ENCODE results near the gene AEBP1.

Gene AEBP1

DNA sequence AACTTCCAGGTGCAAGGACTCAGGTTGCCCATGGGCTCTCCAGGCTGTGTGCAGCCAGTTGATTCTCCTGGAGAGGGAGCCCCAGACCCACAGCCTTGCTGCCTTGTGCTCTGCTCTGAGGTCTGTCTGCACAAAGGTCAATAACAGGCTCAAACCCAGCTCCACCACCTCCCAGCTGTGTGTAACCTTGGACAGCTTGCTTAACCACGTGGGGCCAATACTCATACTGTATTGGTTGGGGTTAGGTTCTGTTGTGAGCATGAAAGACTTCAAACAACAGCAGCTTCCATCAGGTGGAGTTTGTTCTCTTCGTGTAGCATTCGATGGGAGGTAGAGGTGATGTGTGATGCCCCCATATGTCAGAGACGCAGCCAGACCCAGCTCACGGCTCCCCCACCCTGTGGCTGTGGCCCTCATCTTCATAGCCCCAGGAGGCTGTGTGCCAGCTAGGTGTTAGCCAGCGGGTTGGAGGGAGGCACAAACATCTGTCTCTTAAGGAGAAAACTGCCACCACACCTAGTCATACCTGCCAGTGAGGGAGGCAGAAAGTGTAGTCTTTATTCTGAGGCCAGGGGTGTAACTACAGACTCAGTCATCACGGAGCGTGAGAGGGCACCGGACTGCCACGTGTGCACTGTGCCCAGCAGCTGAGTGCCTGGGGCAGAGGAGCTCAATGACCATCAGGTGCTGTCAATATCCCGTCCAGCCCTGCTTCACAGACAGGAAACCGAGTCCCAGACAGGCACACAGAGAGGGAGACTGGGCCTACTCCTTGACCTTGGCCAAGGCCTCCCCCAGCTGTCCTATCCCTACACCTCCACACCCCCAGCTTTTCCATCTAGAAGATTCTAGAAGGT is 27.3 kb downstream of the AEBP1 start:
- Mint-ChIP-seq H3K4me1 (peaks cover 19% of the 10 kb centered on the region), H3K27me3 (ENCODE audit: low read depth) (peaks cover 14% of the 10 kb centered on the region), H3K36me3 (ENCODE audit: low read depth) (no peaks in the 10 kb centered on the region), H3K9me3 (peaks cover 14% of the 10 kb centered on the region), H3K27ac (peak overlapping the region; percentile 69 to 79 (median 76)), H3K4me3 (peak overlapping the region in 1 of 3 experiments; percentile 7)
- TF ChIP-seq, protein P1, sequence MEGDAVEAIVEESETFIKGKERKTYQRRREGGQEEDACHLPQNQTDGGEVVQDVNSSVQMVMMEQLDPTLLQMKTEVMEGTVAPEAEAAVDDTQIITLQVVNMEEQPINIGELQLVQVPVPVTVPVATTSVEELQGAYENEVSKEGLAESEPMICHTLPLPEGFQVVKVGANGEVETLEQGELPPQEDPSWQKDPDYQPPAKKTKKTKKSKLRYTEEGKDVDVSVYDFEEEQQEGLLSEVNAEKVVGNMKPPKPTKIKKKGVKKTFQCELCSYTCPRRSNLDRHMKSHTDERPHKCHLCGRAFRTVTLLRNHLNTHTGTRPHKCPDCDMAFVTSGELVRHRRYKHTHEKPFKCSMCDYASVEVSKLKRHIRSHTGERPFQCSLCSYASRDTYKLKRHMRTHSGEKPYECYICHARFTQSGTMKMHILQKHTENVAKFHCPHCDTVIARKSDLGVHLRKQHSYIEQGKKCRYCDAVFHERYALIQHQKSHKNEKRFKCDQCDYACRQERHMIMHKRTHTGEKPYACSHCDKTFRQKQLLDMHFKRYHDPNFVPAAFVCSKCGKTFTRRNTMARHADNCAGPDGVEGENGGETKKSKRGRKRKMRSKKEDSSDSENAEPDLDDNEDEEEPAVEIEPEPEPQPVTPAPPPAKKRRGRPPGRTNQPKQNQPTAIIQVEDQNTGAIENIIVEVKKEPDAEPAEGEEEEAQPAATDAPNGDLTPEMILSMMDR (IDR thresholded peaks at IDR 0.05; ENCODE audit: unreplicated experiment in 3 of 3): peak in 1 of 3 experiments; percentile 41

- H3K9me3 Mint-ChIP-seq: peaks cover 9% of the 10 kb centered on the region
- H3K36me3 Mint-ChIP-seq (ENCODE audit: low read depth): no peaks in the 10 kb centered on the region
- peaks cover 14% of the 10 kb centered on the region for H3K27me3 Mint-ChIP-seq (ENCODE audit: low read depth)
- peak overlapping the region; percentile 69 to 79 (median 76) for H3K27ac Mint-ChIP-seq
- H3K4me1 Mint-ChIP-seq: peaks cover 19% of the 10 kb centered on the region
- TF ChIP-seq, protein P1 (IDR thresholded peaks at IDR 0.05; ENCODE audit: unreplicated experiment in 3 of 3): no peak
- H3K4me3 Mint-ChIP-seq: peak overlapping the region in 1 of 3 experiments; percentile 7
These were observed 27.9 kb downstream of the AEBP1 start for GRCh38 chr7:44132039-44132438.

- Mint-ChIP-seq H3K9me3 (no peaks in the 10 kb centered on the region), H3K27ac (peak overlapping the region in 2 of 3 experiments; percentile 18), H3K27me3 (ENCODE audit: low read depth) (peaks cover 7% of the 10 kb centered on the region), H3K36me3 (ENCODE audit: low read depth) (no peaks in the 10 kb centered on the region), H3K4me3 (no peak overlapping the region), H3K4me1 (peaks cover 19% of the 10 kb centered on the region)
- TF ChIP-seq, protein P1 (IDR thresholded peaks at IDR 0.05; ENCODE audit: unreplicated experiment in 3 of 3): no peak
These were observed 29.1 kb downstream of the AEBP1 start for GRCh38 chr7:44133295-44133694.

DNA sequence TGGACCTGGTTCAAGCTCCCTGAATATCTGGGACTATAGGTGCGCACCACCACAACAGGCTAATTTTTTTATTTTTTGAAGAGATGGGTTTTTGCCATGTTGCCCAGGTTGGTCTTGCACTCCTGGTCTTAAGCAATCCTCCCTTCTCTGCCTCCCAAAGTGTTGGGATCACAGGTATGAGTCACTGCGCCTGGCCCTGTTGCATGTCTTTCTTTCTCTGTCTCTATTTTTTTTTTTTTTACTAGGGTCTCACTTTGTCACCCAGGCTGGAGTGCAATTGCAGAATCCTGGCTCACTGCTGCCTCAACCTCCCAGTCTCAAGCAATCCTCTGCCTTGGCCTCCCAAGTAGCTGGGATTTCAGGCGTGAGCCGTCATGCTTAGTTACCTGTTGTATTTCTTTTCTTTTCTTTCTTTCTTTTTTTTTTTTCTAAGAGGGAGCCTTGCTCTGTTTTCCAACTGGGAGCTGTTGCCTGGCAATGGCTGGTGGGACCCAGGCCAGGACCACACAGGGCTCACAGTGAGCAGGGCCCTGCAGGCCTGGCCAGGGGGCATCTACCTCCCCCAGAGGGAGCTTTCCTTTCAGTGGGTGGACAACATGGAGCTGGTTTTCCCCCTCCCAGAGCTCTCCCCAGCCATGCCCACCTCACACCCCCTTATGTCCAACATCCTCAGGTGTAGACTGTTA is 30.9 kb downstream of the AEBP1 start:
- TF ChIP-seq, protein P1 (IDR thresholded peaks at IDR 0.05; ENCODE audit: unreplicated experiment in 3 of 3): no peak
- peak overlapping the region in 2 of 3 experiments; percentile 15 to 34 for H3K27ac Mint-ChIP-seq
- H3K4me1 Mint-ChIP-seq: peaks cover 19% of the 10 kb centered on the region
- H3K36me3 Mint-ChIP-seq (ENCODE audit: low read depth): no peaks in the 10 kb centered on the region
- H3K4me3 Mint-ChIP-seq: no peak overlapping the region
- H3K27me3 Mint-ChIP-seq (ENCODE audit: low read depth): peaks cover 7% of the 10 kb centered on the region
- H3K9me3 Mint-ChIP-seq: no peaks in the 10 kb centered on the region

DNA sequence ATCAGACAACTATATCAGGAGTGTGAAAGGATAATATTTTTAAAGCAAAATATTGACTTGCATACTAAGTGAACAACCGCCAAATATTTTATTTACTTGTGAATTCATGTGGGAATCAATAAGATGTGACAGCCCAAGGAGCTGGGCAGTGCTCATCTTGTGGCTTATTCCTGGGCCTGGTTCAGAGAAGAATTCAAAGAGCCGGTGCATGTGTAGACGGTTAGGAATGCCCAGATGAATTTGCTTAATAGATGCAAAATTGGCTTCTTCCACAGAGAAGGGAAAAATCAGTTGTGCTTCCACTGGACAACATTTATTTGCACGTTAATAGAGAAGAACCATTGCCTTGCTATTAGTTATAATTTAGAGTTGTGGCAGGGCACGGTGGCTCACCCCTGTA is 32.6 kb downstream of the AEBP1 start:
- no peak overlapping the region for H3K4me3 Mint-ChIP-seq
- H3K4me1 Mint-ChIP-seq: peaks cover 12% of the 10 kb centered on the region
- H3K27me3 Mint-ChIP-seq (ENCODE audit: low read depth): peaks cover 7% of the 10 kb centered on the region
- peak overlapping the region in 1 of 3 experiments; percentile 20 for H3K27ac Mint-ChIP-seq
- H3K9me3 Mint-ChIP-seq: no peaks in the 10 kb centered on the region
- H3K36me3 Mint-ChIP-seq (ENCODE audit: low read depth): no peaks in the 10 kb centered on the region
- TF ChIP-seq, protein P1 (IDR thresholded peaks at IDR 0.05; ENCODE audit: unreplicated experiment in 3 of 3): no peak
